ENCODE results near the gene TEKT5.

- TF ChIP-seq, protein P1, sequence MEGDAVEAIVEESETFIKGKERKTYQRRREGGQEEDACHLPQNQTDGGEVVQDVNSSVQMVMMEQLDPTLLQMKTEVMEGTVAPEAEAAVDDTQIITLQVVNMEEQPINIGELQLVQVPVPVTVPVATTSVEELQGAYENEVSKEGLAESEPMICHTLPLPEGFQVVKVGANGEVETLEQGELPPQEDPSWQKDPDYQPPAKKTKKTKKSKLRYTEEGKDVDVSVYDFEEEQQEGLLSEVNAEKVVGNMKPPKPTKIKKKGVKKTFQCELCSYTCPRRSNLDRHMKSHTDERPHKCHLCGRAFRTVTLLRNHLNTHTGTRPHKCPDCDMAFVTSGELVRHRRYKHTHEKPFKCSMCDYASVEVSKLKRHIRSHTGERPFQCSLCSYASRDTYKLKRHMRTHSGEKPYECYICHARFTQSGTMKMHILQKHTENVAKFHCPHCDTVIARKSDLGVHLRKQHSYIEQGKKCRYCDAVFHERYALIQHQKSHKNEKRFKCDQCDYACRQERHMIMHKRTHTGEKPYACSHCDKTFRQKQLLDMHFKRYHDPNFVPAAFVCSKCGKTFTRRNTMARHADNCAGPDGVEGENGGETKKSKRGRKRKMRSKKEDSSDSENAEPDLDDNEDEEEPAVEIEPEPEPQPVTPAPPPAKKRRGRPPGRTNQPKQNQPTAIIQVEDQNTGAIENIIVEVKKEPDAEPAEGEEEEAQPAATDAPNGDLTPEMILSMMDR (IDR thresholded peaks at IDR 0.05; ENCODE audit: insufficient read depth, low read length, poor library complexity, severe bottlenecking) = no peak
- no peak for TF ChIP-seq EZH2phosphoT487 (conservative IDR thresholded peaks at IDR 0.05; ENCODE audit: low read length)
Observed at GRCh38 chr16:10579575-10579964, 115.2 kb downstream of the TEKT5 start.

Measured in SU-DHL-6 (cell line).